Activated T-cell treated with anti-CD3 and anti-CD28 coated beads, Interleukin-2, amount 50 U/mL, for 48 hours (primary cell): ENCODE measurements around the gene EVC2.

Experiments
- DNase-seq, 2 experiments: peaks; one replicate each; pipeline ENCODE4 v3.0.0-alpha.2; 2020

The EVC2 gene

DNA sequence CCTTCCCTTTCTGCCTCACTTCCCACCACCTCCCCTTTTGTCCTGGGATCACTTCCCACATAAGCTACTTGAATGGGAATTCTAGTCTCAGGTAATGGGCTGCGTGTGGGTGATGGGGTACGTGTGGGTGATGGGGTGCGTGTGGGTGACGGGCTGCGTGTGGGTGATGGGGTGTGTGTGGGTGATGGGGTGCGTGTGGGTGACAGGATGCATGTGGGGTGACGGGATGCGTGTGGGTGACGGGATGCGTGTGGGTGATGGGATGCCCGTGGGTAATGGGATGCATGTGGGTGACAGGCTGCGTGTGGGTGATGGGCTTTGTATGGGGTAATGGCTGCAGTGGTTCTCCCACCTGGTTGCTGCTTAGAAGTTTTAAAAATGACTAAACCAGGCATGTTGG, 43.6 kb downstream of the EVC2 start:
- DNase-seq = no peak

DNA sequence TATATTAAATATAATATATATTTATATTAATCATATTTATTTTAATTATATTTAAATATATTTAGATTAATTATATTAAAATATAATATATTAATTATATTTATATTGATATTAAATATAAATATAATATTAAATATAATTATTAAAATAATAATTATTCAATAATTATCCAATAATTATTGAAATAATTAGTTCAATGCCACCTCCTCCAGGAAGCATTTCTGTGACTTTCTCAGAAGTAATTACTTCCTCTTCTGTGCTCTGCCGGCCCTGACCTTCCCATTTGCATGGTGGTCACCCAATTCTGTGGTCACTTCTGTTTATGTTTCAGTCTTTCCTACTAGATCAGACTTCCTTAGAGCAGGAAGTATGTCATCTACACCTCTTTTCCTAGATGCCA, 45.8 kb downstream of the EVC2 start:
- DNase-seq = no peak

DNA sequence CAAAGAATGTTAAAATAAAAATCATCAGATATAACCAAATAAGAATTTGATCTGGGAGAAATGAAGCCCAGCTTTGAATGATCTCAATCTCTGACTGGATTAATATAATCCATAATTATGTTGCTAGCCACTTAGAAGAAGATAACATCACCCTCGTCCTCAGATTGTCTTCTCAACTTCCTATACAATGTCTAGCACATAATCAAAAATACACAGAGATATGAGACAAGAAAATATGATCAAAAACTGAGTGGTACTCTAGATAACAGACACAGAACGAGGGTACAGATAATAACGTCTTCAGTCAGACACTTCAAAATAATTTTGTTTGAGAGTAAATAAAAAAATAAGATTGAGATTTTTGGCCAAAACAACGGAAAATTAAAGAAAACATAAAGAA, 47.1 kb downstream of the EVC2 start:
- DNase-seq = no peak

DNA sequence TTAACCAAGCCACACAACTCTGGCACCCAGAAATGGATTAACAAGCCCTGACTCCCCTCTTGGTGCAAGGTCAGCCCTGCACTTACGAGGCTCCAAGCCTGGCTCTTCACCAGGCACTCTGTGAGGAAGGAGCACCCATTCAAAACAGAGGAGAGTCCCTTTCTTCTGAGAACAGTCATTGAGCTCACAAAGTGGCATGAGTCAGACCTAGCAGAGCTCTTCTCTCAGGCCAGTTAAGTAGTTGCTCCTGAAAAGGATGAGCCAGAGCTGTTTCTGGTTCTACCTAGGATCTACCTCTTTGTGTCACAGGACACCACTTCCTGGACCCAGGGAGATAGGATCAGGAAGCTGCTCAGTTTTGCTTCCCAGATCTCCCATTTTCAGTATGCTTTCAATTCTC, 48.2 kb downstream of the EVC2 start:
- DNase-seq = no peak

DNA sequence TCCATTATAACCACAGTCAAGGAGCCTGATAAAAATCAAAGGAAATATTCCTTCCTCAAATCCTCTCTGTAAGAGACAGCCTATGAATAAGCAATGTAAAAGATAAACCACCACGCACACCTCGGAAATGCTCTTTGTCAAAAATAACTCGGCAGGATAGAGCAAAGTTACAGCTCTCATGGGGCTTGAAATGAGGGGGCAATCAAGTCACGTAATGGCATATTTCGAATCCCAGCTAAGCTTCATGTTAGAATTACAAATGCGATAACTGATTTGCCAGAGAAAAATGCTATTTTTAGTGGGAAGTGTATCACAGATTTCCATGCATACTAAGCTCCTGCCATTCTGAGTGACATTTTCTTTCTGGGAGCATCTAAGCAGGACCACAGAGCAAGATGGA, 49.4 kb downstream of the EVC2 start:
- no peak for DNase-seq

GRCh38 chr4:5656415-5656814, 51.9 kb downstream of the EVC2 start:
- no peak for DNase-seq

- DNase-seq = no peak
Measured at GRCh38 chr4:5654791-5655190, 53.6 kb downstream of the EVC2 start.

DNA sequence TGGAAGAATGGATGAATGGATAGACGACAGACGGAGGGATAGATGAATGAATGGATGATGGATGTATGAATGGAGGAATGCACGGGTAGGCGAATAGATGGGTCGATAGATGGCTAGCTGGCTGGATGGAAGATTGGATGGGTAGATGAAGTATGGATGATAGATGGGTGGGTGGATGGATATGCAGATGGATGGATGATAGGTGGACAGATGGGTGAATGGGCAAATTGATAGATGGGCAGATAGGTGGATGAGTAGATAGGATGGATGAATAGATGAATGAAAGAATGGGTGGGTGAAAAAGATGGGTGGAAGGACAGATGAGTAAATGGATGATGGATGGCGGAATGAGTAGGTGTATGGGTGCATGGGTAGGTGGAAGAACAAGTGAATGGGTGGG, 57.3 kb downstream of the EVC2 start:
- DNase-seq = no peak

- no peak for DNase-seq
Measured at GRCh38 chr4:5650040-5650439, 58.3 kb downstream of the EVC2 start.

DNA sequence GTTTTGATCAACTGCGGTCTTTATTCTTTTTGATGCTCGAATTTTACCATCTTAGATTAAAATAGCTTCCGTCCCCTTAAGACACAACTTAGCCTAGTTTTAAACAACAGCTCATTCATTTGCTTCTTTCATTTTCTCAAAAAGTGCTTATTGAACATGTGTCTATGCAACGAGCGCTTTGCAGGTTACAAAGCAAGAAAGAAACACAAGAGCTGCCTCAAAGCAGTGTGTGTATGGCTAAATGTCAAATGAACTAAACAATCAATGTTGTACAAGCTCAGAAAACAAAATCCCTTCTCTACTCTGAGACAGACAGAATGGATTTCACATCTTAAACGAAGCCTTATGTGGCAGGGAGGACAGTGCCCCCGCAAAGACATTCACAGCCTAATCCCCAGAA, 61.0 kb downstream of the EVC2 start:
- no peak for DNase-seq

GRCh38 chr4:5640096-5640495, 68.3 kb downstream of the EVC2 start:
- no peak for DNase-seq

DNA sequence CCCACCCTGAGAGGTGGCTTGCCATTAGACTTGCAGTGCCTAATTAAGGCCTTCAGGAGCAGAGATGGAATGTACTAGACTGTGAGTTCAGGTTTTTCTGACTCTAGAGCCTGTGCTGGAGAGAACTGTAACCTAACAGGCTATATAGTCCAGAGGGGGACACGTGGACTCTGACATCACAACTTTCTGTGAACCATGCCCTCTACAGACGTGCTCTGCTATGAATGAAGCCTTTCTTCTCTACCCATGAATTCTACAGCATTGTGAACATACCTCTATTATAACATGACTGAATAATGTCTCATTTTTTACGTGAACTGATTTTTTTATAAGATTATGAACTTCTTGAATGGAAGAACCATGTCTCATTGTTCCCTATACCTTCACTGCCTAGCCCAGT, 68.8 kb downstream of the EVC2 start:
- no peak for DNase-seq

- no peak for DNase-seq
Measured at GRCh38 chr4:5638976-5639375, 69.4 kb downstream of the EVC2 start.

- no peak for DNase-seq
Measured at GRCh38 chr4:5638316-5638715, 70.0 kb downstream of the EVC2 start.

GRCh38 chr4:5636766-5637670, 71.3 kb downstream of the EVC2 start:
- no peak for DNase-seq

DNA sequence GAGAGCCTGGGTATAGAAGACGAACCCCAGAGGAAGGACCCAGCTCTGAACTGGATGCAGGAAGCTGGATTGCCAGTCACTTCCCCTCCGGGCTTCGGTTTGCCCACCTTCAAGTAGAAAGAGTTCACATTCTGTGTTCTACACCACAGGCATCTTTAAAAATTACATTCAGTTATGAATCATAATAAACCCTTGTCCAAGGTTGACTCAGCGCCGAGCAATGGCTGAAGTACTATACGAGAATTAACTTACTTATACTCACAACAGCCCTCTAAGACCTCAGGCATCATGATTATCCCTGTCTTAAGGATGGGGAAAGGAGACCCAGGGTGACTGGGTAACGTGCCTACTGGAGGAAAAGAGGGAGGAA, 72.5 kb downstream of the EVC2 start:
- no peak for DNase-seq

DNA sequence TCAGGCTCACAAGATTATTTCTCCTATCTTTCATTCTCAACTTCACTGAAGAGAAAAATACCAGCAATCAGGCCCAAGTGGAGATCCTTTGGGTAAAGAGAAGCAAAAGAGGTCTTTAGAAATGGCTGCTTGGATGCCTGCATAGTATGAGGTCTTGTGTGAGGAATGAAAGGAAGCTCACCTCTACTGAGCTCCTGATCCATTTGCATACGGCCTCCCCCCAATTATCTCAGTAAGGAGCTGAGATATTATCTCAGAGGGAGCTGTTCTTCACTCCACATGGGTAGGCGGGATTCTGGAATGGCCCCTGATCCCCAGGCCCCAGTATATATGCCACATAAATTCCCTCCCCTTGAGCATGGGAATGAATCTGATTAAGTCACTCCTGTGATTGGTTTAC, 75.8 kb downstream of the EVC2 start:
- DNase-seq = no peak

GRCh38 chr4:5632066-5632440, 76.3 kb downstream of the EVC2 start:
- no peak for DNase-seq

DNA sequence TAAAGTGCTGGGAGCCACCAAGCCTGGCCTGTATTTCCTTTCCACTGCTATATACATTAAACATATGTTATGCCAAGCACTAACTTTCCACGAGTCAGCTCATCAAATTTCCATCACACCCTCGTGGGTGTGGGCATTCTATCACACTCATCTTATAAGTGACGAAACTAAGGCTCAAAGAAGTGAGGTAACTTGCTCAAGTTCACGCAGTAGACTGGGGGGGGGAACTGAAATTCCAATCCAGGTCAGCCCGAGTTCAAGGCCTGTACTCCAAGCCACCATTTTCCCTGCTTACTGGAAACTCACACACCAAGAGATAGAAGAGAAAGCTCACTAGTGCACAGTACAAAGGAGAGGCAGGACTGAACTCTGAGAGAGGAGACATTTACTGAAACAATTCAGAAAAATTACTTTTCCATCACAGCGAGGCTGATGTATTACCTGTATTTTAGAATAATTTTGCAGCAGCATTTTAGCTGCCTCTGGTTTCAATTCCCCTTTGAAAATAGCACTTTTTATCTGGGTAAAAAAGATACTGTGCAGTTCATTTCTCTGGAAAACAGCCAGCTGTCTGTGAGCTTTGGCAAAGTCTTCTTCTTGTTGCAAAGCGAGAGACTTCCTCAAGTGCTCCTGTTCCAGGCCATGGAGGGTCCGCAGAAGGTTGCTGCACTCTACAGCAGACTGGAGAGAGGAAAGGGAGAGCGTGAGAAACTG, 76.8 kb downstream of the EVC2 start:
- DNase-seq = no peak

DNA sequence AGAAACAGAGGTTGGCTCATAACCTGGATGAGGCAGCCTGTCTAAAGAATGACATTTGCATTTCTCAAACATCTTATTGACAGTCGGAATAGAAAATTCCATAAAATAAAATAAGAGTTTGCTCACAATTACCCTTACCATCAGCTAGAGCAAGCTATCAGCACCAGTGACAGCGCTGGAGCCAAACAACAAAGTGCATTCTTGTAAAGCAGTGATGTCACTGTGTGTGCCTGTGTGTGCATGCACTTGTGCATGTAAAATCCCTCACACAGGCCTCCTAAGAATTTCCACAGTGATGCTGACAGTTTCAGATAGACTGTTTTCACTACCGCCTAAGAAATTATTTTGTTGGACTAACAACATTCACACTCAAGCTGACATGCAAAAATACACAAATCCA, 77.6 kb downstream of the EVC2 start:
- DNase-seq = no peak

- DNase-seq = no peak
Measured at GRCh38 chr4:5629542-5629941, 78.8 kb downstream of the EVC2 start.

DNA sequence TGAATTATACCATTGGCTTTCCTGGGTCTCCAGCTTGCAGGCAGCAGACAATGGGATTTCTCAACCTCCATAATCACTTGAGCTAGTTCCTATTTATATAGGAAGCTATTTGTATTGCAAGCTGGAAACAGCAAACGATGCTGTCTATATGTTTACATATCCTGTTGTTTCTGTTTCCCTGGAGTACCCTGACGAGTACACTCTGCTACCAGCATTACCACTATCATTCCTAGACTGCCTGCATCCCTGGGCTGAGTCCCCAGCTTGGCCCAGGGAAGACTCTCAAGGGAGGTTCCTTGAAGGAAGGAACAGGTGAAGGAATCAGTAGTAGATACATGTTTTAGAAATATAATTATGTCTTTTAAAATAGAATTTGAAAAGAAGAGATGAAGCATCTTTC, 81.4 kb downstream of the EVC2 start:
- no peak for DNase-seq

- no peak for DNase-seq
Measured at GRCh38 chr4:5622596-5622995, 85.8 kb downstream of the EVC2 start.

DNA sequence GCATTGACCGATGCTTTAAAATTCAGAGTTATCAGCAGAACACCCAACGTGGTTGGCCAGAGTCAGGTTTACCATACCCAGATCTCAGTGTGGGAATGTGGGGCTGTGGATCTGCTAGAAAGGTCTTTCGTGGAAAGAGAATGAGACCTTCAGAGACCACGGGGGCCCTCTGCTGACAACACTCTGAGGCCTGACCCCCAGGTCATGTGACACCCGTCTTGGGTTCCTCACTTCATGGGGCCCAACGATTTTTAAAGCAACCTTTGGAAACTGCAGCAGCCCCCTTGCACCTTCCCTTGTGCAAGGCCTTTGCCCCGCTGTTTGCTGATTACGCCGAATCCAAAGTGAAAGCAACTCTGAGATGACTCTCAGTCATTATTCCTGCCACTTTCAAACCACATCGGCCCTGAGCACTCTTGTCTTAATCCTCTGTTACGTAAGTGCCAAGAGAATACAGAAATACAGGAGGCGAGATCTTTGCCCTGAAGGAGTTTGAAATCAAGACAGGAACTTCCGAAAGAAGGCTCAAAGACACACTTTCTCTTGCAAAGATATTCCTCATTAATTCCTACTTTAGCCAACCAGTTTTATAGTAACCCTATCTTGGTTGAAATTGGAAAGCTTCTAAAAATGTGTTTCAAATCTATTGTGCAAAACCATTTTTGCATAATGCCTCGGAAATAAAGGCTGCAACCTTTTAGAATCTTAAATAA, 88.3 kb downstream of the EVC2 start:
- no peak for DNase-seq
